GM21529 (cell line): Measurements from ENCODE around the gene TMEM69.
"Not testable (repeated sequence)": the region's sequence is repeated elsewhere in the genome, so short reads cannot be mapped to it uniquely, and the experiment has no call there.

ENCODE experiments used
- ATAC-seq: cut with Tn5 transposase; IDR thresholded peaks from one replicate; pipeline ENCODE4 v1.9.1; 2021; ENCODE audit not compliant: unreplicated experiment

Gene TMEM69

DNA sequence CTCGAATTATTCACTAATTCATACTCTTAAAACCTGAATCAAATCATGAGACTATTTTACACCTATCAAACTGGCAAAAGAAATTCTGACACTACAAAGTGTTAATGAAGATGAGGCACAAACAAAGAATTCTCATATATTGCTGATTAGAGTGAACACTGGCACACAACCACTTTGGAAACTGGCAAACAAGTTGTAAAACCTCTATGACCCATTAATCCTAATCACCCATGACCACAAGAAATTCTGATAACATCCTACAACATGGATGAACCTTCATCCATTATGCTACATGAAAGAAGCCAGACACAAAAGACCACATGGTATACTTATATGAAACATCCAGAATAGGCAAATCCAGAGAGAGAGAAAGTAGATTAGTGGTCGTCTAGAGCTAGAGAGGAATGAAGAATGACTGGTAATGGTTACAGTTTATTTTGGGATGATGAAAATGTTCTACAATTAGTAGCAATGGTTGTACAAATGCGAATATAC, 10.2 kb upstream of the TMEM69 start:
- ATAC-seq: no peak

DNA sequence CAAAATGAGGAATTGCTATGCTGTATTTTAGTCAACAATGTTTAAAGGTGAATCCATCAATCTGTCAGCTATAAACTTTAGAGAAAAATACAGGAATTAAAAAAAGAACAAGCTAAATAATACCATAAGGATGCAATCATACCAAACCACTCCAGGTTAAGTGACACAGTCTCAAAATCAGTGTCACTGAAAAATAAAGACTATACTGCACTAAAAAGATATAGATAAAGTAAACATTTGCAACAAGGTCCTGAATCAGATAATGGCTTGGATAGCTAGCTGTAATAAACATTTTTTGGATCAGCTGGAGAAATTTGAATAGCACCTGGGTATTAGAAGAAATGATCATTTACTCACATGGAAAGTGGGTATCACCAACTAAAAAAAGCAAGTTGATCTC, 9.5 kb upstream of the TMEM69 start:
- no peak for ATAC-seq

DNA sequence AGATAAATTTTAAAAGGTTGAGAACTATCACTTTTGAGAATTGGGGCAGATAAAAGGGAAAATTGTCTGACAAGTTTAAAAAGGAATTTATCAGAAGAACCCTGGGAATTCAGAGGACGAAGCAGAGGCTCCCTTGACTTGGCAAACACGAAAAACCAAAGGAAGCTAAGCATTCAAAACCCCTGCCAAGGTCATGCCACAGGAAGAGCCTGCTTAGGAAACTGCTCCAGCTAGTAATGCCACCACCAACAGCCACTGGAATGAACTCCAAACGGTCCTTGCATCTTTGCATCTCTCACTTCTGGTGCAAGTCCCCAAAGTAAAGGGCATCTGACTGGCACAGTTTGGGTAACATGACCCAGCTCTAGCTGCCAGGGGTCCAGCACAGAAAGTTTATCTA, 8.9 kb upstream of the TMEM69 start:
- no peak for ATAC-seq

DNA sequence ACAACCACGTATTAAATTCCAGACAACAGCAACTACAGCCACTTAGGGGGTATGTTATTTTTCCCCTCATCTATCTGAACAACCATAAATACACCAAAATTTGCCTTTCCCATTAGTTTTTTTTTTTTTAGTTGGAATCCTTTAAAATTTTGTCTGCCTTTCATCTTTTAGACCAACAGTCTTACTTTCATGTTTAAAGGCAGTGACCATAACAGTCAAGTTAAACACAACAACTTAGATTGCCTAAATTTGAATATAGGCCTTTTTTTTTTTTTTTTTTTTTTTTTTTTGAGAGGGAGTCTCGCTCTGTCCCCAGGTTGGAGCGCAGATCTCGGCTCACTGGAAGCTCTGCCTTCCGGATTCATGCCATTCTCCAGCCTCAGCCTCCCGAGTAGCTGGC, 5.0 kb upstream of the TMEM69 start:
- ATAC-seq: no peak

DNA sequence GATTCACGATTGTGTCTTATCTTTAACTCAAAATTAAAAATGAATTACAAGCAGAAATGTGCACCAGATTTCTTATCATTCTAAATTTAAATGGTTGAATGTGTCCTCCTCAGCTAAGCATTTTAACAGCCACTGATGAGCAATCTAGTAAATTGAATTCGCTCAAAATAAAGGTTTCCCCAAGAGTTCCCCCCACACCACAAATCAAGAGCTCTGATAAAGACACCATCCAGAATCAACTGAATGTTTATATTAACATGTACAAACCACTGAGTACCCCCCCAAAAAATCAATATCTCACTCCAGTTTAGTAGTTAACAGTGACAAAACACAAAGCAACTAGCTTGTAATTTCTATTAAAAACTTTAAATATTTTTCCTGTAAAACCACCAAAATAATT, 3.6 kb upstream of the TMEM69 start:
- no peak for ATAC-seq

DNA sequence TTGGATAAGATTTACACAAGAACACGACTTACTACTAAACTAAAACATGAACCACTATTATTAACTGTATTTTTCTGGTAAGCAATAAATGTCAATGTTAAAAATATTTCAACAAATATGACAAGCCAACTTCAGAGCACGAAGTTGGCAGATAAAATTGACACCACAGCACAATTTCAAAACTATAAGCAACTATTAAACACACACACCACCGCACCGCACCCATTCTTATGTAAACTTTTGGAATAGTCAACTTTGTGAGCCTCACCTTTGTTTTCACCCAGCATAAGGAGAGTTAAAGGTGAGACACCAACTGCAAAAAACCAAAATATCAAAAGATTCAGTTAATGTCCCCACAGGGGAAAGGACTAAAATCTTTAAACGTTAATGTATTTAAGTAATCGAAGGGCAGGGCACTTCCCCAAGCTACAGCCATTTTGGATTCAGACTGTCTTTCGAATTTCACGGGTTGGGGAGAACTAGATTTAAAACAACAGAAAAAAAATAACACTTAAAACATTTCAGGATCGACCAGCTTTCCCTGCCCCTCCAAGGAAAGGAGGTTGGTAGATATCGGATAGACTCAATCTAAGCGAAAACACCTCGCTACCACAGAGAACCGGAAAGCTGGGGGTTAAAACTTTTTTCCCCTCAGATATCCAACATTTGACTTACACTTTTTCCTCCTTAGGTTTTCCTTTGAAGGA, 2.5 kb upstream of the TMEM69 start:
- ATAC-seq: no peak

DNA sequence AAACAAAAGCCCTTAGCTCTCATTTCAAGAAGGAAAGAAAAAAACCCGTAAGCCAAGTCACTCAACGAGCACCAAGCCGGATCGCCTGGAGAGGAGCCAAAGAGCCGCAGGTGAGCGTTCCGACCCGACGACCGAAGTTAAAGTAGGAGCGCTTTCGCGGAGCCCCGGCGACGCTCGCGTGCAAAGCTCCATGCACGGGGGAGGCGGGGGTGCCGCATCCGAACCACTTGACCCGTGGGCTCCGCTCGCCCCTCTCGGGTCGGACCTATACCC, 2.0 kb upstream of the TMEM69 start:
- peak; percentile 14 for ATAC-seq

DNA sequence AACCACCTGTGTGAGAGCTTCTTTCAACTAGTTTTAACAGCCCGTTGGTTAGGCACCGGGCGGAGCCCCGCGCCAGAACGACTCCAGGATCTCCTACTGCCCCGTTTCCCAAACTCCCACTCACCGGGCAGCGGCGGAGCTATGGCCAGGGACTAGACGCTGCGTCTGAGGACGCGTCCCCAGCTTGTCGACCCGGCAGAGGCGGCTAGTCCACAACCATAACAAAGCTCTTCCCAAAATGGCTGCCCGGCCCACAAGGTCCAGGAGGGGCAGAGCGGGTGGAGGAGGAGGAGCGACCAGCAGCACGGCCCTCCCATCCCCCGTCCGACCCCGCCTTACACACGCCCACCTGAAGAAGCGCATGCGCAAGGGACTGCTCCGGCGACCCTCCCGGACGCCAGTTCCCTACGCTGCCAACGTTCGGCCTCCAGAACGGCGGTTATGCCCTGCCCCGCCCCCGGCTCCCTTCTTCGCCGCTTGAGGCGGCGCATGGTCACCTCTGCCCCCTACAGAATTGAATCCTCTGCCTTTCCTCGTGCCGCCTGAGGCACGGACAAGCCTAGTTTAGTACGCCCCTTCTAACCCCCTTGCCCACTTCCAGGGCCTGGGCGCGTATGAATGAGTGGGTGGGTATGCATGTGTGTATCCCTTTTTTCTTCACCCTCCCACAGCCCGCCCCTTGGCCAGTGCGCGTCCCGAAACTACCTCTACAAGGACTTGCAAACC, 1.5 kb upstream of the TMEM69 start, which contains the start of gene GPBP1L1:
GPBP1L1 (minus strand) TSS at position 246 of the 726 bp plus-strand sequence. CDS start 27,446 bp downstream, outside the sequence.
- ATAC-seq: peak; percentile 53

DNA sequence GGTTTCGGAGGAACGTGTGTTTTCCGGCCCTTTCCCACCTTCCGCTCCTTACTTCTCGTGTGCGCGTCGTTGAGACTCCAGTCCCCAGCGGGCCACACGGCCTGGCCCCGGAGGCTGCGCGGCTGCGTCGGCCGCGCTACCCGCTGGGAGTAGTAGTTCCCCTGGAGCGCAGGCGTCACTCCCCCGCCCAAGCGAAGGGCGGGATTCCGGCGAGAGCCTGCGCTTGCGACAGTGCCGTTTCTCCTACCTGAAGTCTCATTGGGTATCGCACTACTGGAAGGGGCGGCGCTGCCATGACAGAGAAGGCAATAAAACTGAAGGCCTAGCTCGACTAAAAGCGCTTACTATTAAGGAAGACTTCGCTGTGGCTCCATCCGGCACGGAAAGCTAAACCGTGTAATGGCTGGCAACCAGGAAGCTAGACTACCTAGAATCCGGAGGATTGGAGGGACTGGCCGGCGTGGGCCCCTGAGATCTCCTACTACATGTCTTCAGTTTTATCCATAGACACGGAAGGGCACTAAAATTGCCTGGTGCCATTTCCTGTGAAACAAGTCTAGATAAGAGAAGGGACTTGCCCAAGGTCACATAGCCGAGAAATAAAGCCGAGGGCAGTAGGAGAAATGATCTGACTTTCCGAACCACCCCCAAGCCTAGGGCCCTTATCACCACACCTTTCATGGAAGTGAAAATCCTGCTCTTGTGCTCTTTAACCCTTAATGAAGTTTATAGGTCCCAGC, 797 bp upstream of the TMEM69 start:
- peak; percentile 81 for ATAC-seq

DNA sequence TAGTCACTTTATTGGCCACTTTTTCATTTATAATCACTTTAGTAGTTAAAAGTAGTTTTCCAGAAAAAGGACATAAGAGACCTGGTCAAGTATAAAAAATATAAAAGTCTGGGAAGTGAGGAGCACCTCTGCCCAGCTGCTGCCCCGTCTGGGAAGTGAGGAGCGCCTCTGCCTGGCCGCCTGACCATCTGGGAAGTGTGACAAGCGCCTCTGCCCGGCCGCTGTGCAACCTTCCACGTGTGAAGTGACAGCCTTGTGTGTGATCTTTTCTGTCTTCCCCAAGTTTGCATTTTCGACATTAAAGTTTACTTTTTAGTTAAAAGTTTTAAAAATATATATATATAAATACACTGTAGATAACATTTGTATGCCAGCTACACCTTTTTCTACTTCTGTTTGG, 5.8 kb downstream of the TMEM69 start:
- not testable (repeated sequence) for ATAC-seq

DNA sequence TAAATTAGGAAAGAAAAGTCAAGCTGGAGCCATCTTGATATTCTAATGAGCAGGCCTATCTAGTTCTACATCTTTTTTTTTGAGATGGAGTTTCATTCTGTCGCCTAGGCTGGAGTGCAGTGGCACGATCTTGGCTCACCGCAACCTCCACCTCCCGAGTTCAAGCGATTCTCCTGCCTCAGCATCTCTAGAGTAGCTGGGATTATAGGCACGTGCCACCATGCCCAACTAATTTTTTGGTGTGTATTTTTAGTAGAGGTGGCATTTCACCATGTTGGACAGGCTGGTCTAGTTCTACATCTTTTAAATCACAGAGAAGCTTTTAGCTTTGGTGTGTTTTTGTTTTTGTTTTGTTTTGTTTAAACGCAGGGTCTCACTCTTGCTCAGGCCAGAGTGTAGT, 6.8 kb downstream of the TMEM69 start:
- ATAC-seq: no peak

DNA sequence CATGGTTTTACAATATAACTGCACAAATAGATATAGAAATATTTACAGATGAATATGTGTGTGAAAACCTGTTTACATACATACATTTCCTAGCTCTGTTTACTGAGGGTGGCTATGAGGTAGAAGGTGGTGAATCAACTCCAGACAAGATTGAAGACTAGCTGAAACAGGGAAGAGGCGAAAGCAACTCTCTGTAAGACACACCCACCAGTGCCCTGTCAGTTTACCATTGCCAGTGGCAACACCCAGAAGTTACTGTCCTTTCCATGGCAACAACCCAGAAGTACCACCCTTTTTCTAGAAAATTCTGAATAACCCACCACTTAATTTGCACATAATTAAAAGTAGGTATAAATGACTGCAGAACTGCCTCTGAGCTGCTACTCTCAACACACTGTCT, 16.7 kb downstream of the TMEM69 start:
- ATAC-seq: no peak

DNA sequence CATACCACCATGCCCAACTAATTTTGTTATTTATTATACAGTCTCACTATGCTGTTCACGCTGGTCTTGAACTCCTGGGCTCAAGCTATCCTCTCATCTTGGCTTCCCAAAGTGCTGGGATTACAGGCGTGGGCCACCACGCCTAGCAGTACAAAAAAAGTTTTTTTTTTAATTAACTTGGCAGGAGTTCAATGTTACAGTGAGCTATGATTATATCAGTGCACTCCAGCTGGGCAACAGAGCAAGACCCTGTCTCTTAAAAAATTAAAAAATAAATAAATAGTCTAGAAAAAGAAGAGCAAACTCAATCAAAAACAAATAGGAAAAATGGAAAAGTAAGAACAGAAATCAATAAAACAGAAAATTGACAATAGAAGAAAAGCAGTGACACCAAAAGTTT, 25.7 kb downstream of the TMEM69 start:
- ATAC-seq: no peak

DNA sequence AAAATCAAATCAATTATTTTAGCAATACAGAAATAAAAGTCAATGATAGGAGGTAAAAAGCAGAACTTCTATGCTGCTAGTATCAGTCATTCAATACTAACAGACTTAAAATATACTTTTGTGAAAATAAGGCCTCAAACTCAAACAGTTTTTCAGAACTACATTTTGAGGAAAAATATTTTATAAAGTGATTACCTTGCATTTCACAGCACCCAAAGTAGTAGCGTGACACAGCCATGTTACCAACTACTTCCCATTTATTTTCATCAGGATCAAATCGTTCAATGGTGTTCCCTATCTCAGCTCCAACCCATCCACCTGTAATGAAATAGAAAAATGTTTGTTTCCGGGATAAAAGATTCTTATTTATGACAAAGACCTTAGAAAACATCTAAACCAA, 28.7 kb downstream of the TMEM69 start:
- ATAC-seq: no peak

DNA sequence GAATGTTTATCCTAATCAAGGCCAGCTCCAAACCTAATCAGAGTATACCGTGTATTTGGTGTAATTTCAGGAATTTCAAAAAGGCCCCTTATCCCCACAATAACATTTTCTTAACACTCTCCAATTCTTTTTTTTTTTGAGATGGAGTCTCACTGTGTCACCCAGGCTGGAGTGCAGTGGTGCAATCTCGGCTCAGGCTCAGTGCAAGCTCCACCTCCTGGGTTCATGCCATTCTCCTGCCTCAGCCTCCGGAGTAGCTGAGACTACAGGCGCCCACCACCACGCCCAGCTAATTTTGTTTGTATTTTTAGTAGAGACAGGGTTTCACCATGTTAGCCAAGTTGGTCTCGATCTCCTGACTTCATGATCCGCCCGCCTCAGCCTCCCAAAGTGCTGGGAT, 29.4 kb downstream of the TMEM69 start:
- ATAC-seq: not testable (repeated sequence)

DNA sequence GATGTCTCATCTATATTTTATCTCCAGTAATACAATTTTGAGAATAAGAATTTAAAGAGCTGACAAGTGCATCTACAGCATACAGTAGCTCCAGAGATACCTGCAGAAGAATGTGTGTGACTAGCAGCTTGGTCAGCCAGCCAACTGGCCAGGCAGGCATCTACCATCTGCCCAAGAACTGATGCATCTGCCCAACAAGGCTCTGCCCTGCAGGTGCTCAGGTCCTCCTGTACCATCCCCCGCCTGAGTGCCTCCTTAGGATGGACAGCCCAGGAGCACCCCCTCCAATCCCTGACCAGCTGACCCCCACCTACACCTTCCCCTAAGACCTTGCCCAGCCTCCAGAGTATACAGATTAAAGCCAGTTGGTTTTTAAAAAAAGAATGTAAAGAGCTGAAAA, 30.3 kb downstream of the TMEM69 start:
- no peak for ATAC-seq

DNA sequence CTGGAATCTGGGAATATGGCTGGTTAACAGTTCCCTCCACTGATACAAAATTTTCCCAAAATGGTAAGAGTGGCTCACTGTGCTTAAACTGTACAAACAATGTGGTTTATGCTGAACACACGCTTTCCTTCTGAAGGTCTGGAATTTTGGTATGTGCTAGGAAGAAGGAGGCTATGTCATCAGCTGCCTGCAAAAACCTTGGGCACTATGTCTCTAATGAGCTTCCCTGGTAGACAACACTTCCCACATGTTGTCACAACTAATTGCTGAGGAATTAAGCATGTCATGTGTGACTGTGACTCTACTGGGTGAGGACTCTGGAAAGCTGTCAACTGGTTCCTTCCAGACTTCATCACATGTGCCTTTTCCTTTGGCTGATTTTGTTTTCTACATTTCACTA, 33.2 kb downstream of the TMEM69 start:
- no peak for ATAC-seq

DNA sequence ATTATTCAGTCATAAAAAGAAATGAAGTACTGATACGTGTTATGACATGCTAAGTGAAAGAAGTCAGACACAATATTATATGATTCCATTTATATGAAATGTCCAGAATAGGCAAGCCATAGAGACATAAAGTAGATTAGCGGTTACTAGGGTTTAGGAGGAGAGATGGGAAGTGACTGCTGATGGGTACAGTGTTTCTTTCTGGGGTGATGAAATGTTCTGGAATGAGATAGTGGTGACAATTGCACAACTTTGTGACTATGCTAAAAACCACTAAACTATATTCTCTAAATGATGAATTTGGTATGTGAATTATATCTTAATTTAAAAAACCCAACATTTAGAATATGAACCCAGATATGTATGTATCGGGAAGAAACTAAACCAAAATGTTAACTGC, 34.8 kb downstream of the TMEM69 start:
- ATAC-seq: no peak

DNA sequence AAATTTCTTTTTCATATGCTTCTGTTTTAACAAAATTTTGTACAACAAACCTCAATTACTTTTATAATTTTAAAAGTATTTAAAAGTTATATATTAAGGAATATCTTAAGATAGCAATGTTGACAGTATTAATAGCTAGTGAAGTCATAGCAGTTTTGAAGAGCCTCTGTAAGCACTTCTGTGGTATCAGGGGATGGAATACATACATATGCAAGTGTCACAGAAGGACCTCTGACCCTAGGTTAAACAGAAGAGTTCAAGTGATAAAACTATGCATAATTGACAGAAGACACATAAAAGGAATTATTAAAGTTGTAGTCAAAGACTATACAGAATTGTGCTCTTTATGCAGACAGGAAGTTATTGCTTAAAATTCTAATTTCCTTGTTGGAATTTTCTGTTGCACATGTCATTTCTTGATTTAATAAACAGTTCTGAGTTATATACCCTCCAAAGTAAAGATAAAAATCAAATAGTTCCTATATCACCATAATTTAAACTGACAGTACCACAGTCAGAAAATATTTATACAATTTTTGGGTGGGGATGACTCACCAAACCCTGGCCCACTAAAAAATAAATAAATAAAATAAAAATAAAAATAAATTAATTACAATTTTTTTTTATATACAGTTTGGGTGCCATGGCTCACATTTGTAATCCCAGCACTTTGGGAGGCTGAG, 35.4 kb downstream of the TMEM69 start:
- no peak for ATAC-seq

DNA sequence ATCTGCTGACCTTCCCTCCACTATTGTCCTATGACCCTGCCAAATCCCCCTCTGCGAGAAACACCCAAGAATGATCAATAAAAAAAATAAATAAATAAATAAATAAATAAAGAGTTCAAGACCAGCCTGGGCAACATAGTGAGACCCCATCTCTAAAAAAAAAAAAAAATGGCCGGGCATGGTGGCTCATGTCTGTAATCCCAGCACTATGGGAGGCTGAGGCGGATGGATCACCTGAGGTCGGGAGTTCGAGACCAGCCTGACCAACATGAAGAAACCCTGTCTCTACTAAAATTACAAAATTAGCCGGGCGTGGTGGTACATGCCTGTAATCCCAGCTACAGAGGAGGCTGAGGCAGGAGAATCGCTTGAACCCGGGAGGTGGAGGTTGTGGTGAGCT, 38.0 kb downstream of the TMEM69 start:
- not testable (repeated sequence) for ATAC-seq

DNA sequence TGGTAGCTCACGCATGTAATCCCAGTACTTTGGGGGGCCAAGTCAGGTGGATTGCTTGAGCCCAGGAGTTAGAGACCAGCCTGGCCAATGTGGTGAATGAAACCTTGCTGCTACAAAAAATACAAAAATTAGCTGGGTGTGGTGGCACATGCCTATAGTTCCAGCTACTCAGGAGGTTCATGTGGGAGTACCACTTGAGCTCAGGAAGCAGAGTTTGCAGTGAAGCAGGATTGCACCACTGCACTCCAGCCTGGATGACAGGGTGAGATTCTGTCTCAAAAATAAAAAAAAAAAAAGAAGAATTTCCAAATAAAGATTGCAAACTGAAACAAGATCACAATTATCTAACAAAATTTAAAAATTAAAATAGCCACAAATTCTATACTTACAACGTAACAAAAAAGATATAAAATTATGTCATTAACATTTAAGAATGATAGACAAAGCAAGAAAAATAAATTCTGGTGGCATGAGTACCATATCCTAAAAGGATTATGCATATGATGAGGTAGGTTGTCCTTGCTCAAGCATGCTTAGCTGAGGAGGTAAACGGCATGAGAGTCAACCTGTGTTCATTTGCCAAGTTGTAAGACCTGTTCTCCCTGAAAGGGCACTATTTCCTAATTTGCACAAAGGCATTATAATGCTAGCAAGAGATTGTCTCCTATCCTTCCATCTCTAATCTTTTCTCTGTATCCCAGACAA, 42.2 kb downstream of the TMEM69 start:
- ATAC-seq: no peak
